NB4 (cell line): ENCODE data around the gene TRABD.

ENCODE experiments used
- CTCF ChIP-seq: IDR thresholded peaks from one replicate; pipeline ENCODE4 v1.5.1; 2012; ENCODE audit warnings: low read depth, low read length
- POLR2A ChIP-seq: IDR thresholded peaks from 2 replicates; pipeline ENCODE4 v1.6.1; 2011; ENCODE audit warnings: mild to moderate bottlenecking; ENCODE audit not compliant: insufficient read length; ENCODE audit errors: extremely low read depth

DNA sequence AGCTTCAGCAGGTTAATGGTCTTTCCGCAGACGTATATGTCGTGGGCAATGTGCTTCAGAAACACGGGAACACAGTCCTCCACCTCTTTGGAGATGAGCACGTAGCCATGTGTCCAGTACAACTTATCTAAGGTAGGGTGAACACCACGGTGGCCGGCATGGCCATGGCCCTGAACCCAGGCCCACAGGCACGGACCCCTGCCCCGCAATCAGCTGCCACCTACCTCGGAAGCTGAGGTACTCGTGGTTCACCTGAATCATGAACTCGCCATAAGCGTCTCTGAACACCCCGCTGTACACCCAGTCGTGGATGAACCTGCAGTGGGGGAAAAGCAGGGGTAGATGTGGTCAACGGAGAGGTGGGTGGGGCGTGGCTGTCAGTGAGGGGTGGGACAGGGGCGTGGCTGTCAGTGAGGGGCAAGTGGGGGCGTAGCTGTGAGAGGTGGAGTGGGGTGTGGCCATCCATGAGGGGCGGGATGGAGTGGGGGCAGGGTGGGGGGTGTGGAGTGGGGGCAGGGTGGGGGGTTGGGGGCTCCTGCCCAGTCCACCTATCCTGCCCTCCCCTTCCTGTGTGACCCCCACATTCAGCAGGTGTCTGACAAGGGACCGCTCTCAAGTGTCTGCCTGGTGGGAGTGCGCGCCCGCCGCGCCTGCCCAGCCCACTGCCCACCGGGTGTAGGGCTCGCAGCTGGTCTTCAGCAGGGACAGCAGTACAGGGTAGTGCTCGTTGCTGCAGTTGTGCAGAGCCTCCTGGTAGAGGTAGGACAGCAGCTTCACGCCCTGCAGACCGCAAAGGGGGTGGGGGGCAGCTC lies 40.6 kb downstream of the TRABD start:
- TF ChIP-seq CTCF (no peak), POLR2A (no peak)
